SK-N-SH (cell line): ENCODE measurements around the gene WIPF2. TPM values are rescaled to one million over a fixed set of nuclear protein-coding genes. Genes with fewer than 3 reads are reported as not detected.

ENCODE experiments used
- CTCF ChIA-PET: fragments of 300-600, 350-600 bp; formaldehyde crosslinking; extraction: SDS; loops from one replicate; lab custom pipeline; 2021; lab: Yijun Ruan, JAX
- POLR2A ChIA-PET: fragments of 350-600 bp; sonication (Branson Sonifier 250); formaldehyde crosslinking; extraction: SDS; loops from one replicate; lab custom pipeline; 2020; ENCODE audit warnings: antibody characterized with exemption, inconsistent platforms; lab: Yijun Ruan, JAX
- DNase-seq: peaks from one replicate; pipeline ENCODE4 v3.0.0; 2012
- H2AFZ ChIP-seq: fragments of 200-600 bp; sonication (generic); 2 replicates; pipeline ENCODE4 v1.8.1; 2016; ENCODE audit warnings: antibody characterized with exemption, mild to moderate bottlenecking, low read depth
- H3F3A ChIP-seq: fragments of 200-600 bp; sonication (generic); replicated peaks from 2 replicates; pipeline ENCODE3; 2016; ENCODE audit warnings: antibody characterized with exemption, mild to moderate bottlenecking; ENCODE audit not compliant: insufficient read depth
- H3K27ac ChIP-seq, 2 experiments: fragments of 200-500 bp in 1 of 2; fragments of 200-600 bp in 1 of 2; sonication (Bioruptor generic) in 1 of 2; sonication (generic), shearing (Covaris generic) in 1 of 2; 2 replicates each; pipeline versions ENCODE4 v1.5.1 to v1.6.1; 2014 to 2016; ENCODE audit warnings: low read depth in 2 of 2, inconsistent platforms in 1 of 2, low read length in 1 of 2, mild to moderate bottlenecking in 1 of 2, mixed read lengths in 1 of 2
- H3K27me3 ChIP-seq: fragments of 200-600 bp; sonication (generic), shearing (Covaris generic); 2 replicates; pipeline ENCODE4 v1.6.1; 2016; ENCODE audit warnings: mixed run types; ENCODE audit not compliant: insufficient read depth
- H3K36me3 ChIP-seq, 2 experiments: fragments of 200-500 bp in 1 of 2; fragments of 200-600 bp in 1 of 2; sonication (Bioruptor generic) in 1 of 2; sonication (generic) in 1 of 2; replicated peaks in 1 of 2; 2 replicates each; pipeline versions ENCODE3 to v1.5.1; 2014 to 2016; ENCODE audit warnings: low read length in 1 of 2, mild to moderate bottlenecking in 1 of 2; ENCODE audit not compliant: insufficient read depth in 2 of 2, control insufficient read depth in 1 of 2
- H3K4me1 ChIP-seq, 2 experiments: fragments of 200-500 bp in 1 of 2; fragments of 200-600 bp in 1 of 2; sonication (Bioruptor generic) in 1 of 2; sonication (generic), shearing (Covaris generic) in 1 of 2; 2 replicates each; pipeline versions ENCODE4 v1.5.1 to v1.6.1; 2014 to 2016; ENCODE audit warnings: low read depth in 1 of 2, low read length in 1 of 2, mixed run types in 1 of 2; ENCODE audit not compliant: insufficient read depth in 2 of 2, control insufficient read depth in 1 of 2
- H3K4me2 ChIP-seq: fragments of 200-600 bp; sonication (generic), shearing (Covaris generic); 2 replicates; pipeline ENCODE4 v1.6.1; 2017; ENCODE audit warnings: mixed run types
- H3K4me3 ChIP-seq, 2 experiments: fragments of 200-500 bp in 1 of 2; fragments of 200-600 bp in 1 of 2; sonication (Bioruptor generic) in 1 of 2; sonication (generic), shearing (Covaris generic) in 1 of 2; 2 replicates each; pipeline versions ENCODE4 v1.5.1 to v1.8.1; 2014 to 2016; ENCODE audit warnings: low read depth in 2 of 2, inconsistent platforms in 1 of 2, low read length in 1 of 2, mild to moderate bottlenecking in 1 of 2, mixed read lengths in 1 of 2, moderate library complexity in 1 of 2
- H3K79me2 ChIP-seq: fragments of 200-600 bp; sonication (generic); 2 replicates; pipeline ENCODE4 v1.8.1; 2017; ENCODE audit warnings: mild to moderate bottlenecking; ENCODE audit not compliant: insufficient read depth
- H3K9ac ChIP-seq: fragments of 200-600 bp; sonication (generic); 2 replicates; pipeline ENCODE4 v1.6.1; 2017; ENCODE audit warnings: mixed run types
- H3K9me2 ChIP-seq: fragments of 200-600 bp; sonication (generic); 2 replicates; pipeline ENCODE4 v1.6.1; 2017; ENCODE audit warnings: mixed run types
- H3K9me3 ChIP-seq: fragments of 200-600 bp; sonication (generic); 2 replicates; pipeline ENCODE4 v1.6.1; 2017; ENCODE audit warnings: mixed run types, mild to moderate bottlenecking, moderate library complexity
- H4K20me1 ChIP-seq: fragments of 200-600 bp; sonication (generic); 2 replicates; pipeline ENCODE4 v1.6.1; 2017; ENCODE audit warnings: mild to moderate bottlenecking, mixed run types; ENCODE audit not compliant: insufficient read depth
- FOXM1 ChIP-seq: IDR thresholded peaks from 2 replicates; pipeline ENCODE4 v1.4.0; 2012; ENCODE audit warnings: low read depth, mild to moderate bottlenecking
- IRF3 ChIP-seq: fragments of 150-350 bp; IDR thresholded peaks from 2 replicates; pipeline ENCODE4 v1.6.1; 2016; ENCODE audit warnings: mild to moderate bottlenecking, low read depth, low read length
- JUND ChIP-seq: IDR thresholded peaks from 2 replicates; pipeline ENCODE4 v1.4.0; 2012
- NFIC ChIP-seq: IDR thresholded peaks from 2 replicates; pipeline ENCODE4 v1.4.0; 2012; ENCODE audit warnings: borderline replicate concordance
- NRF1 ChIP-seq: IDR thresholded peaks from 2 replicates; pipeline ENCODE4 v1.6.1; 2012; ENCODE audit warnings: low read depth, mild to moderate bottlenecking, low read length
- PBX3 ChIP-seq: IDR thresholded peaks from 2 replicates; pipeline ENCODE4; 2012
- RFX5 ChIP-seq: IDR thresholded peaks from 2 replicates; pipeline ENCODE4 v1.6.1; 2012; ENCODE audit warnings: mild to moderate bottlenecking, improper control_type of control experiment, low read length
- SMC3 ChIP-seq: IDR thresholded peaks from 2 replicates; pipeline ENCODE4 v1.6.1; 2012; ENCODE audit warnings: low read depth, low read length, improper control_type of control experiment
- TCF12 ChIP-seq: IDR thresholded peaks from 2 replicates; pipeline ENCODE4 v1.4.0; 2012
- USF2 ChIP-seq: fragments of 150-350 bp; IDR thresholded peaks from 2 replicates; pipeline ENCODE4 v1.6.1; 2017; ENCODE audit warnings: antibody characterized with exemption, low read length, low read depth, borderline replicate concordance
- YY1 ChIP-seq: IDR thresholded peaks from 2 replicates; pipeline ENCODE4 v1.4.0; 2012; ENCODE audit warnings: low read depth, mild to moderate bottlenecking
- WGBS: methylation state at CpG from one replicate; pipeline ENCODE4 v1.1.6; 2017; ENCODE audit warnings: low lambda C conversion rate; 5-methylcytosine and 5-hydroxymethylcytosine counted together
- polyA plus RNA-seq, 3 experiments: library from polyadenylated mRNA; depleted of rRNA; stranded (reverse); fragments of >200 nt; gene quantifications; 2 replicates each; pipeline ENCODE4 v1.2.3, GENCODE V29; 2012
- TF ChIP-seq, protein P1 (sequence below): IDR thresholded peaks from 2 replicates; pipeline ENCODE4 v1.4.0; 2012; ENCODE audit warnings: low read depth

WIPF2 gene
- polyA plus RNA-seq, 1 of the 3 experiments (the other 2 are of a cell fraction), result 6.8 TPM

GRCh38 chr17:40171750-40172149, 47.4 kb upstream of the WIPF2 start:
- CTCF ChIA-PET, result interaction anchor here (0.6 kb wide), 1 partner anchor 23 kb away, joined by 3 read pairs; no protein-coding TSS in a partner anchor

More at GRCh38 chr17:40171750-40172149, 47.4 kb upstream of the WIPF2 start:
- Histone ChIP-seq H2AFZ (no peak overlapping the region), H3K4me1 (peaks cover 3 to 5% of the 10 kb centered on the region in 2 experiments; a peak in 2 of 4 replicates), H3K36me3 (peaks cover 50 to 67% of the 10 kb centered on the region in 2 experiments), H3K4me2 (no peak overlapping the region), H3K79me2 (no peaks in the 10 kb centered on the region), H3K9me2 (no peaks in the 10 kb centered on the region), H3K4me3 (no peak overlapping the region), H3K9me3 (no peaks in the 10 kb centered on the region), H3K27ac (no peak overlapping the region), H3K9ac (no peak overlapping the region), H4K20me1 (no peaks in the 10 kb centered on the region), H3F3A (peaks cover 30% of the 10 kb centered on the region), H3K27me3 (no peaks in the 10 kb centered on the region)
- POLR2A ChIA-PET, result no interaction called here
- WGBS, result 69% methylated on average over 1 of the region's 1 CpG
- no peak for DNase-seq
- TF ChIP-seq TCF12 (no peak), NFIC (no peak), FOXM1 (no peak), RFX5 (no peak), USF2 (no peak), NRF1 (no peak), IRF3 (no peak), SMC3 (no peak), PBX3 (no peak), YY1 (no peak), JUND (no peak)
- TF ChIP-seq, protein P1, sequence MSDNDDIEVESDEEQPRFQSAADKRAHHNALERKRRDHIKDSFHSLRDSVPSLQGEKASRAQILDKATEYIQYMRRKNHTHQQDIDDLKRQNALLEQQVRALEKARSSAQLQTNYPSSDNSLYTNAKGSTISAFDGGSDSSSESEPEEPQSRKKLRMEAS, result no peak
